Ishikawa (cell line): Measurements from ENCODE around the gene NPY2R.

Experiments
- CEBPB ChIP-seq: IDR thresholded peaks from 2 replicates; pipeline ENCODE4 v1.6.1; 2012
- CREB1 ChIP-seq: IDR thresholded peaks from 2 replicates; pipeline ENCODE4 v1.6.1; 2012; ENCODE audit warnings: low read depth
- EGR1 ChIP-seq: IDR thresholded peaks from 2 replicates; pipeline ENCODE4 v1.6.1; 2012
- EP300 ChIP-seq: IDR thresholded peaks from 2 replicates; pipeline ENCODE4 v1.6.1; 2012; ENCODE audit warnings: borderline replicate concordance
- FOXM1 ChIP-seq: IDR thresholded peaks from 2 replicates; pipeline ENCODE4 v1.6.1; 2012; ENCODE audit warnings: low read depth, borderline replicate concordance
- NFIC ChIP-seq: IDR thresholded peaks from 2 replicates; pipeline ENCODE4 v1.6.1; 2012
- RAD21 ChIP-seq: IDR thresholded peaks from 2 replicates; pipeline ENCODE4 v1.6.1; 2012; ENCODE audit warnings: low read depth
- REST ChIP-seq: IDR thresholded peaks from 2 replicates; pipeline ENCODE4 v1.6.1; 2012; ENCODE audit warnings: low read depth, mild to moderate bottlenecking
- TAF1 ChIP-seq: IDR thresholded peaks from 2 replicates; pipeline ENCODE4 v1.6.1; 2012; ENCODE audit warnings: low read depth, mild to moderate bottlenecking
- TCF12 ChIP-seq: IDR thresholded peaks from 2 replicates; pipeline ENCODE4 v1.6.1; 2012; ENCODE audit warnings: low read depth
- TEAD4 ChIP-seq: IDR thresholded peaks from 2 replicates; pipeline ENCODE4 v1.6.1; 2012
- YY1 ChIP-seq: IDR thresholded peaks from 2 replicates; pipeline ENCODE4 v1.6.1; 2012; ENCODE audit warnings: low read depth
- ZBTB7A ChIP-seq: IDR thresholded peaks from 2 replicates; pipeline ENCODE4 v1.6.1; 2012; ENCODE audit warnings: low read depth
- TF ChIP-seq, protein P1 (sequence below): IDR thresholded peaks from 2 replicates; pipeline ENCODE4 v1.6.1; 2012
- TF ChIP-seq, protein P2 (sequence below): IDR thresholded peaks from 2 replicates; pipeline ENCODE4 v1.6.1; 2012

Gene NPY2R

GRCh38 chr4:155208258-155209054 lies at the start of gene NPY2R:
Gene NPY2R, plus strand, starts transcription at chr4:155208636. Its CDS starts 5,304 bp downstream, at chr4:155213940.
- no peak for TF ChIP-seq ZBTB7A
- no peak for TF ChIP-seq REST
- TF ChIP-seq TAF1, result no peak
- no peak for TF ChIP-seq EGR1
- no peak for TF ChIP-seq CREB1
- no peak for TF ChIP-seq CEBPB
- TF ChIP-seq, protein P1, sequence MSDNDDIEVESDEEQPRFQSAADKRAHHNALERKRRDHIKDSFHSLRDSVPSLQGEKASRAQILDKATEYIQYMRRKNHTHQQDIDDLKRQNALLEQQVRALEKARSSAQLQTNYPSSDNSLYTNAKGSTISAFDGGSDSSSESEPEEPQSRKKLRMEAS, result no peak
- no peak for TF ChIP-seq NFIC
- TF ChIP-seq TEAD4, result no peak
- TF ChIP-seq, protein P2, sequence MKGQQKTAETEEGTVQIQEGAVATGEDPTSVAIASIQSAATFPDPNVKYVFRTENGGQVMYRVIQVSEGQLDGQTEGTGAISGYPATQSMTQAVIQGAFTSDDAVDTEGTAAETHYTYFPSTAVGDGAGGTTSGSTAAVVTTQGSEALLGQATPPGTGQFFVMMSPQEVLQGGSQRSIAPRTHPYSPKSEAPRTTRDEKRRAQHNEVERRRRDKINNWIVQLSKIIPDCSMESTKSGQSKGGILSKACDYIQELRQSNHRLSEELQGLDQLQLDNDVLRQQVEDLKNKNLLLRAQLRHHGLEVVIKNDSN, result no peak
- TF ChIP-seq FOXM1, result no peak
- no peak for TF ChIP-seq TCF12
- no peak for TF ChIP-seq YY1
- no peak for TF ChIP-seq EP300
- TF ChIP-seq RAD21, result no peak

DNA sequence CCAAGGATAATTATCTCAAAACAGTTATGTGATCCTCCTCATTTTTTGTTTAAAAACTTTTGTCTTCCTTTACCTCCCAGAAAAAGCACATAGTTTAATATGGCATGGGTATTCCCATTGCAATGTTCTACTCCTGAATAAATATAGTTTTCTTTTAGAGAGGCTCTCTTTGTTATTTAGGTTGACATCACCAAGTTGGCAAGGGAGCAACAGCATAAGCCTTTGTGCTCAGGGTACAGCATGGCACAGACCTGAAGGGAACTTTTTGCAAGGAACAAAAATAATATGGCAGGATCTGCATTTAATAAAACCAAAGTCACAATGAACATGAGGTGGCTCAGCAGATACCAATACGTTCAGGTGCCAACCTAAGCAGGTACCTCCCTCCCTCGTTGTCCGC lies 47.1 kb upstream of the NPY2R start:
- TF ChIP-seq FOXM1 (no peak), TAF1 (no peak), CREB1 (no peak), REST (no peak), YY1 (no peak), CEBPB (no peak), RAD21 (no peak), NFIC (no peak), TEAD4 (no peak)
- TF ChIP-seq, protein P2, result no peak
- TF ChIP-seq, protein P1, result no peak

DNA sequence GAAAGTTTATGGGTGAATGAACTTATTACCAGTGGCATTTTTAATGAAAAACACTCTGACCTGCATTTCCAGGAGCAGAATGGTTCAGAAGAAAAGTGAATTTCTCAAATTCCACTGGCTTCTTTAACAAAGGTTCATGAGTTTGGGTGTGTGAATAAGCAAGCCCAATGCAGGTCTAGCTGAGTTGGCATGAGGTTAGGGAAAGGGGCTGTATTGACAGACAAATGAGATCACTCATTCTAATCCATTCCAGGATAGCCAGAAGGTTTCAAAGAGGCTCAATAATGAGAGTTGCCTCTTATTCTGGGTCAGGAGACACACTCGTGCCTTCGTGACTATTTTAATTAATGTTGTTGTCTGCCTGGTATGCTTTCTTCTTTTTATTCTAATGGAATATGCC lies 43.7 kb upstream of the NPY2R start:
- TF ChIP-seq ZBTB7A (no peak), TCF12 (no peak), YY1 (no peak), RAD21 (no peak)

GRCh38 chr4:155170569-155170968 lies 37.9 kb upstream of the NPY2R start:
- TF ChIP-seq YY1 (no peak), NFIC (no peak), TEAD4 (no peak), TAF1 (no peak), EP300 (no peak), EGR1 (no peak), TCF12 (no peak), CEBPB (no peak), REST (no peak), RAD21 (no peak), ZBTB7A (no peak), FOXM1 (no peak), CREB1 (no peak)
- TF ChIP-seq, protein P2, result no peak
- TF ChIP-seq, protein P1, result no peak
